Measurements from ENCODE around the gene C19orf44. TPM values are rescaled to one million over a fixed set of nuclear protein-coding genes. Genes with fewer than 3 reads are reported as not detected.
A peak's percentile ranks its signal among the peaks of the same experiment; 100 is the strongest.

The C19orf44 gene
- total and polyA plus RNA-seq, 2 experiments from 2014 or later, result 2.4 to 5.1 TPM

- no peaks in the 10 kb centered on the region for H3K9me2 ChIP-seq (ENCODE audit: insufficient read depth)
- H3K79me2 ChIP-seq (ENCODE audit: insufficient read depth), result peaks cover 95% of the 10 kb centered on the region
- H3K27me3 ChIP-seq (replicated peaks; ENCODE audit: insufficient read depth), result no peaks in the 10 kb centered on the region
- H3K4me3 ChIP-seq, result no peak overlapping the region
- H3K36me3 ChIP-seq (ENCODE audit: low read depth), result peaks cover 50% of the 10 kb centered on the region
- no peak overlapping the region for H3K9ac ChIP-seq
- no peaks in the 10 kb centered on the region for H3K9me3 ChIP-seq (ENCODE audit: low read depth)
- 96 to 97% methylated on average over 10 of the region's 10 CpGs for WGBS, 2 experiments (ENCODE audit: low coverage in 1 of 2, low lambda C conversion rate in 2 of 2, missing lambda C conversion rate in 2 of 2)
- no peak overlapping the region for H3K4me2 ChIP-seq (ENCODE audit: unreplicated experiment)
- no peak for DNase-seq
- H3K27ac ChIP-seq, result no peak overlapping the region
- H3F3A ChIP-seq (ENCODE audit: insufficient read depth), result no peaks in the 10 kb centered on the region
- H3K4me1 ChIP-seq (ENCODE audit: insufficient read depth), result peaks cover 10% of the 10 kb centered on the region
- in situ Hi-C loops (cut with MboI), result no loop called here
- no peak overlapping the region for H2AFZ ChIP-seq
- no peaks in the 10 kb centered on the region for H4K20me1 ChIP-seq (ENCODE audit: insufficient read depth)
- TF ChIP-seq EZH2 (IDR thresholded peaks at IDR 0.05; ENCODE audit: insufficient read depth, poor library complexity, severe bottlenecking) (no peak), EZH2phosphoT487 (IDR thresholded peaks at IDR 0.05; ENCODE audit: insufficient read depth, low read depth) (no peak)
These were observed 70.0 kb downstream of the C19orf44 start for GRCh38 chr19:16566161-16566560.

DNA sequence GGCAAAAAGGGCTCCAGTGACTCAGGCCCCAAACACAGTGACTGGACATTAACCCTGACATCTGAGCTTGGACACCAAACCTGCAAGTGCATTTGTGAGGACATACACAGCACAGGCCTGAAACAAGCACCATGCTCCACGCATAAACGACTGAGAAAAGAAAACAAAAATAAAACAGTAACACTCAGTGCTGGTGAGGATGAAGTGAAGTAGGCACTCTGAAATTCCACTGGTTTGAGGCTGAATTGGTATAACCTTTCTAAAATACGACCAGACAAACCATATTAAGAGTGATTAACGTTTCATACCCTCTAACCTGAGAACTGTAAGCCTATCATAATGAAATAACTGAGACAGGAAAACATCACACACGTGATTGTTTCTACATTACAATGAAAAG, 70.5 kb downstream of the C19orf44 start:
- H3K36me3 ChIP-seq (ENCODE audit: low read depth), result peaks cover 50% of the 10 kb centered on the region
- H3K4me1 ChIP-seq (ENCODE audit: insufficient read depth), result peaks cover 10% of the 10 kb centered on the region
- H3F3A ChIP-seq (ENCODE audit: insufficient read depth), result no peaks in the 10 kb centered on the region
- DNase-seq, result no peak
- no peak overlapping the region for H3K4me2 ChIP-seq (ENCODE audit: unreplicated experiment)
- no peaks in the 10 kb centered on the region for H3K9me3 ChIP-seq (ENCODE audit: low read depth)
- H2AFZ ChIP-seq, result no peak overlapping the region
- no peak overlapping the region for H3K9ac ChIP-seq
- peaks cover 96% of the 10 kb centered on the region for H3K79me2 ChIP-seq (ENCODE audit: insufficient read depth)
- in situ Hi-C loops (cut with MboI), result no loop called here
- TF ChIP-seq EZH2 (IDR thresholded peaks at IDR 0.05; ENCODE audit: insufficient read depth, poor library complexity, severe bottlenecking) (no peak), EZH2phosphoT487 (IDR thresholded peaks at IDR 0.05; ENCODE audit: insufficient read depth, low read depth) (no peak)
- whole genome bisulfite sequencing, 2 experiments (ENCODE audit: low coverage in 1 of 2, low lambda C conversion rate in 2 of 2, missing lambda C conversion rate in 2 of 2), result 85 to 93% methylated on average over 5 of the region's 5 CpGs
- H3K27ac ChIP-seq, result no peak overlapping the region
- no peaks in the 10 kb centered on the region for H3K27me3 ChIP-seq (replicated peaks; ENCODE audit: insufficient read depth)
- no peak overlapping the region for H3K4me3 ChIP-seq
- no peaks in the 10 kb centered on the region for H4K20me1 ChIP-seq (ENCODE audit: insufficient read depth)
- H3K9me2 ChIP-seq (ENCODE audit: insufficient read depth), result no peaks in the 10 kb centered on the region

- no peaks in the 10 kb centered on the region for H3K27me3 ChIP-seq (replicated peaks; ENCODE audit: insufficient read depth)
- TF ChIP-seq EZH2 (IDR thresholded peaks at IDR 0.05; ENCODE audit: insufficient read depth, poor library complexity, severe bottlenecking), result no peak
- TF ChIP-seq EZH2phosphoT487 (IDR thresholded peaks at IDR 0.05; ENCODE audit: insufficient read depth, low read depth), result no peak
- H3K4me3 ChIP-seq, result no peak overlapping the region
- no peaks in the 10 kb centered on the region for H3K9me3 ChIP-seq (ENCODE audit: low read depth)
- H3K9me2 ChIP-seq (ENCODE audit: insufficient read depth), result no peaks in the 10 kb centered on the region
- in situ Hi-C loops (cut with MboI), result no loop called here
- peaks cover 21% of the 10 kb centered on the region for H3K4me1 ChIP-seq (ENCODE audit: insufficient read depth)
- H3K79me2 ChIP-seq (ENCODE audit: insufficient read depth), result peaks cover 96% of the 10 kb centered on the region
- H3K27ac ChIP-seq, result 0 out of 2 replicates have a peak overlapping the region, but pooled peaks have one; percentile 18
- peaks cover 30% of the 10 kb centered on the region for H3K36me3 ChIP-seq (ENCODE audit: low read depth)
- 82 to 85% methylated on average over 17 of the region's 17 CpGs for WGBS, 2 experiments (ENCODE audit: low coverage in 1 of 2, low lambda C conversion rate in 2 of 2, missing lambda C conversion rate in 2 of 2)
- H3K4me2 ChIP-seq (ENCODE audit: unreplicated experiment), result peak overlapping the region; percentile 19
- H3K9ac ChIP-seq, result no peak overlapping the region
- 0 out of 2 replicates have a peak, but pooled peaks cover 6% of the 10 kb centered on the region for H3F3A ChIP-seq (ENCODE audit: insufficient read depth)
- H2AFZ ChIP-seq, result no peak overlapping the region
- DNase-seq, result peak; percentile 27
- no peaks in the 10 kb centered on the region for H4K20me1 ChIP-seq (ENCODE audit: insufficient read depth)
These were observed 73.6 kb downstream of the C19orf44 start for GRCh38 chr19:16569609-16570320.

Small RNA genes lying within 50 kb of the gene (small RNA-seq; reads per million reads assigned to genes)
- not detected for gene RN7SL146P (ENCODE audit: low read depth, low replicate concordance)

Other genes with a start within 250 kb of the C19orf44 start
- gene KLF2, start 171.6 kb upstream of the C19orf44 start, total RNA-seq (2014; rRNA removed; shearing (Covaris generic)), result 3.3 and 11.3 TPM in 2 replicates
- 7.8 and 10.8 TPM in 2 replicates for gene KLF2, start 171.6 kb upstream of the C19orf44 start, polyA plus RNA-seq (2016; fragmentation: Nextera tagmentation; extraction: Ambion mirVana)
- gene EPS15L1, start 24.4 kb upstream of the C19orf44 start, total RNA-seq (2014; rRNA removed; shearing (Covaris generic)), result 3.1 and 9.0 TPM in 2 replicates
- 23.4 and 28.6 TPM in 2 replicates for gene EPS15L1, start 24.4 kb upstream of the C19orf44 start, polyA plus RNA-seq (2016; fragmentation: Nextera tagmentation; extraction: Ambion mirVana)
- gene CALR3, start 227 bp upstream of the C19orf44 start, total RNA-seq (2014; rRNA removed; shearing (Covaris generic)), result not detected in 2 replicates
- not detected in 2 replicates for gene CALR3, start 227 bp upstream of the C19orf44 start, polyA plus RNA-seq (2016; fragmentation: Nextera tagmentation; extraction: Ambion mirVana)
- gene CHERP, start 46.0 kb downstream of the C19orf44 start, total RNA-seq (2014; rRNA removed; shearing (Covaris generic)), result 1.4 and 2.9 TPM in 2 replicates
- gene CHERP, start 46.0 kb downstream of the C19orf44 start, polyA plus RNA-seq (2016; fragmentation: Nextera tagmentation; extraction: Ambion mirVana), result 16.8 and 20.5 TPM in 2 replicates
- 39.7 and 43.2 TPM in 2 replicates for gene SLC35E1, start 76.0 kb downstream of the C19orf44 start, total RNA-seq (2014; rRNA removed; shearing (Covaris generic))
- 35.7 and 38.8 TPM in 2 replicates for gene SLC35E1, start 76.0 kb downstream of the C19orf44 start, polyA plus RNA-seq (2016; fragmentation: Nextera tagmentation; extraction: Ambion mirVana)
- 6.2 and 6.7 TPM in 2 replicates for gene MED26, start 131.8 kb downstream of the C19orf44 start, total RNA-seq (2014; rRNA removed; shearing (Covaris generic))
- 3.3 and 4.4 TPM in 2 replicates for gene MED26, start 131.8 kb downstream of the C19orf44 start, polyA plus RNA-seq (2016; fragmentation: Nextera tagmentation; extraction: Ambion mirVana)
- 65.8 and 79.0 TPM in 2 replicates for gene SMIM7, start 163.8 kb downstream of the C19orf44 start, total RNA-seq (2014; rRNA removed; shearing (Covaris generic))
- 89.9 and 92.9 TPM in 2 replicates for gene SMIM7, start 163.8 kb downstream of the C19orf44 start, polyA plus RNA-seq (2016; fragmentation: Nextera tagmentation; extraction: Ambion mirVana)
- 1.3 TPM in 1 of 2 replicates, not detected in the other for gene TMEM38A, start 164.7 kb downstream of the C19orf44 start, total RNA-seq (2014; rRNA removed; shearing (Covaris generic))
- 1.1 and 1.6 TPM in 2 replicates for gene TMEM38A, start 164.7 kb downstream of the C19orf44 start, polyA plus RNA-seq (2016; fragmentation: Nextera tagmentation; extraction: Ambion mirVana)
- gene NWD1, start 223.5 kb downstream of the C19orf44 start, total RNA-seq (2014; rRNA removed; shearing (Covaris generic)), result not detected in 2 replicates
- not detected in 2 replicates for gene NWD1, start 223.5 kb downstream of the C19orf44 start, polyA plus RNA-seq (2016; fragmentation: Nextera tagmentation; extraction: Ambion mirVana)

Measured in GM23248 (cell line).